IMR-90 (cell line): Measurements from ENCODE around the gene CDH7. TPM values are rescaled to one million over a fixed set of nuclear protein-coding genes. Genes with fewer than 3 reads are reported as not detected.

Experiments used
- ATAC-seq: fragments of 200-7000 bp; cut with Tn5 transposase; 2 replicates; pipeline ENCODE4 v1.9.1; 2020; ENCODE audit warnings: low read depth, mild to moderate bottlenecking, moderate library complexity
- BruUV-seq: library from RNA; stranded (reverse); fragments of 400-500 nt; replicated peaks from 2 replicates; lab custom pipeline; 2021; lab: Mats Ljungman, UMichigan
- CTCF ChIA-PET: fragments of 300-600 bp; formaldehyde crosslinking; extraction: SDS; loops from one replicate; lab custom pipeline; 2021; ENCODE audit warnings: antibody characterized with exemption; lab: Yijun Ruan, JAX
- POLR2A ChIA-PET: fragments of 300-600 bp; sonication (Branson Sonifier 250); formaldehyde crosslinking; loops from one replicate; lab custom pipeline; 2022; ENCODE audit warnings: antibody characterized with exemption; ENCODE audit not compliant: unreplicated experiment; lab: Charles Lee
- DNase-seq: peaks from one replicate; pipeline ENCODE4 v3.0.0; 2013
- H2AFZ ChIP-seq: replicated peaks from 2 replicates; pipeline ENCODE3; 2013; ENCODE audit warnings: low read length, mild to moderate bottlenecking; ENCODE audit not compliant: poor library complexity
- H2AK5ac ChIP-seq: 2 replicates; pipeline ENCODE4 v1.6.1; 2013; ENCODE audit warnings: low read depth, low read length, inconsistent platforms
- H2AK9ac ChIP-seq: replicated peaks from 2 replicates; pipeline ENCODE3; 2013; ENCODE audit warnings: mild to moderate bottlenecking, low read depth, low read length, moderate library complexity; ENCODE audit not compliant: poor library complexity
- H2BK120ac ChIP-seq: 2 replicates; pipeline ENCODE4 v1.6.1; 2013; ENCODE audit warnings: low read depth, low read length, inconsistent platforms
- H2BK15ac ChIP-seq: 3 replicates; pipeline ENCODE4 v1.6.1; 2013; ENCODE audit warnings: low read depth, low read length, inconsistent platforms
- H2BK20ac ChIP-seq: 2 replicates; pipeline ENCODE4 v1.6.1; 2013; ENCODE audit warnings: low read depth, mild to moderate bottlenecking, inconsistent platforms, low read length, moderate library complexity
- H2BK5ac ChIP-seq: 2 replicates; pipeline ENCODE4 v1.6.1; 2013; ENCODE audit warnings: mild to moderate bottlenecking, low read depth, low read length, inconsistent platforms; ENCODE audit not compliant: poor library complexity, severe bottlenecking
- H3K14ac ChIP-seq: replicated peaks from 2 replicates; pipeline ENCODE4 v1.6.1; 2013; ENCODE audit warnings: low read depth, low read length, inconsistent platforms
- H3K18ac ChIP-seq: 2 replicates; pipeline ENCODE4 v1.6.1; 2013; ENCODE audit warnings: low read depth, low read length, control low read depth
- H3K23ac ChIP-seq: 2 replicates; pipeline ENCODE4 v1.6.1; 2013; ENCODE audit warnings: low read depth, low read length, inconsistent platforms
- H3K27ac ChIP-seq: 2 replicates; pipeline ENCODE4 v1.5.1; 2013; ENCODE audit warnings: mild to moderate bottlenecking, control low read depth, low read length; ENCODE audit not compliant: insufficient read depth
- H3K27me3 ChIP-seq: 2 replicates; pipeline ENCODE4 v1.6.1; 2013; ENCODE audit warnings: low read length; ENCODE audit not compliant: control insufficient read depth, insufficient read depth
- H3K36me3 ChIP-seq: 2 replicates; pipeline ENCODE4 v1.6.1; 2013; ENCODE audit warnings: low read length, mixed read lengths; ENCODE audit not compliant: control insufficient read depth, insufficient read depth
- H3K4ac ChIP-seq: 2 replicates; pipeline ENCODE4 v1.6.1; 2013; ENCODE audit warnings: low read depth, low read length, inconsistent platforms
- H3K4me1 ChIP-seq: 2 replicates; pipeline ENCODE4 v1.6.1; 2013; ENCODE audit warnings: low read length, mixed read lengths; ENCODE audit not compliant: control insufficient read depth, insufficient read depth
- H3K4me2 ChIP-seq: 2 replicates; pipeline ENCODE4 v1.6.1; 2013; ENCODE audit warnings: low read depth, mild to moderate bottlenecking, control low read depth, low read length, moderate library complexity
- H3K4me3 ChIP-seq: 2 replicates; pipeline ENCODE4 v1.5.1; 2013; ENCODE audit warnings: low read depth, mild to moderate bottlenecking, control low read depth, low read length, moderate library complexity; ENCODE audit not compliant: insufficient read depth
- H3K56ac ChIP-seq: 2 replicates; pipeline ENCODE4 v1.6.1; 2013; ENCODE audit warnings: low read length, inconsistent platforms; ENCODE audit not compliant: insufficient read depth; ENCODE audit errors: extremely low read depth
- H3K79me1 ChIP-seq, 2 experiments: 2 replicates each; pipeline ENCODE4 v1.6.1; 2013; ENCODE audit warnings: low read length in 2 of 2, inconsistent platforms in 1 of 2, low read depth in 1 of 2
- H3K9ac ChIP-seq: 2 replicates; pipeline ENCODE4 v1.6.1; 2013; ENCODE audit warnings: low read depth, low read length, control low read depth
- H3K9me1 ChIP-seq: 2 replicates; pipeline ENCODE4 v1.6.1; 2013; ENCODE audit warnings: low read length, inconsistent platforms; ENCODE audit not compliant: insufficient read depth
- H3K9me3 ChIP-seq: 2 replicates; pipeline ENCODE4 v1.6.1; 2013; ENCODE audit warnings: low read length; ENCODE audit not compliant: control insufficient read depth, insufficient read depth
- H4K20me1 ChIP-seq: 2 replicates; pipeline ENCODE4 v1.6.1; 2013; ENCODE audit warnings: low read length, inconsistent platforms; ENCODE audit not compliant: insufficient read depth
- H4K5ac ChIP-seq: 2 replicates; pipeline ENCODE4 v1.6.1; 2013; ENCODE audit warnings: mild to moderate bottlenecking, low read depth, low read length, control low read depth
- H4K8ac ChIP-seq, 2 experiments: 2 replicates each; pipeline ENCODE4 v1.6.1; 2013; ENCODE audit warnings: low read depth in 2 of 2, low read length in 2 of 2, control low read depth in 1 of 2, inconsistent platforms in 1 of 2
- H4K91ac ChIP-seq: 2 replicates; pipeline ENCODE4 v1.6.1; 2013; ENCODE audit warnings: low read depth, low read length, inconsistent platforms; ENCODE audit not compliant: insufficient read depth
- FOS ChIP-seq: fragments of 150-350 bp; IDR thresholded peaks from 2 replicates; pipeline ENCODE4 v1.6.1; 2016; ENCODE audit warnings: low read depth, low read length
- MXI1 ChIP-seq: IDR thresholded peaks from 2 replicates; pipeline ENCODE4 v1.6.1; 2012; ENCODE audit warnings: low read depth, mild to moderate bottlenecking, low read length, moderate library complexity, borderline replicate concordance
- NFE2L2 ChIP-seq: fragments of 150-350 bp; IDR thresholded peaks from 2 replicates; pipeline ENCODE4 v1.6.1; 2016; ENCODE audit warnings: low read depth, mild to moderate bottlenecking, low read length
- WGBS, 2 experiments: methylation state at CpG; one replicate each; pipeline versions ENCODE4 v1.1.5 to v1.1.7; 2013; ENCODE audit warnings: missing lambda C conversion rate in 2 of 2; ENCODE audit not compliant: insufficient read length in 1 of 2; ENCODE audit errors: extremely low coverage in 2 of 2; 5-methylcytosine and 5-hydroxymethylcytosine counted together
- dilution Hi-C: fragments of 300-500 bp; cut with HindIII; formaldehyde crosslinking; loops from one replicate; pipeline ENCODE4 v1.14.3; 2018; ENCODE audit warnings: low sequenced_read_pairs; ENCODE audit not compliant: unreplicated experiment
- in situ Hi-C: fragments of 300-500 bp; cut with MboI; formaldehyde crosslinking; loops from 3 replicates; pipeline ENCODE4 v1.14.3; 2019; ENCODE audit warnings: low sequenced_read_pairs, inconsistent platforms, mixed read lengths
- intact Hi-C: fragments of 100-400 bp; cut with micrococcal nuclease; formaldehyde crosslinking; loops from 2 replicates; pipeline ENCODE4 v1.10.0; 2022
- polyA plus RNA-seq, 3 experiments: library from polyadenylated mRNA; depleted of rRNA; stranded (reverse); fragments of >200 nt; gene quantifications; 2 replicates each; pipeline ENCODE4 v1.2.3, GENCODE V29; 2012; ENCODE audit warnings: low replicate concordance in 1 of 3
- total RNA-seq: library from RNA; depleted of rRNA; stranded (reverse); fragments of >200 nt; gene quantifications from 2 replicates; pipeline ENCODE4 v1.2.3, GENCODE V29; 2012

Gene CDH7
- total and polyA plus RNA-seq, 2 of the 4 experiments (the other 2 are of a cell fraction), result not detected

- Histone ChIP-seq H3K4me3 (no peak overlapping the region), H3K18ac (no peak overlapping the region), H3K14ac (no peak overlapping the region), H2AK5ac (no peak overlapping the region), H3K27ac (no peak overlapping the region), H4K91ac (no peak overlapping the region), H3K56ac (no peak overlapping the region), H2BK20ac (no peak overlapping the region), H4K8ac (no peak overlapping the region), H3K9me1 (no peaks in the 10 kb centered on the region), H3K4me1 (no peaks in the 10 kb centered on the region), H2BK15ac (no peak overlapping the region), H3K9me3 (peaks cover 3% of the 10 kb centered on the region; the same call in 1 of the 2 replicates), H2BK120ac (no peak overlapping the region), H3K36me3 (no peaks in the 10 kb centered on the region), H3K4me2 (no peak overlapping the region), H3K4ac (no peak overlapping the region), H2AFZ (no peak overlapping the region), H3K23ac (no peak overlapping the region), H3K9ac (no peak overlapping the region), H3K27me3 (no peaks in the 10 kb centered on the region), H2AK9ac (no peak overlapping the region), H4K5ac (no peak overlapping the region), H3K79me1 (no peaks in the 10 kb centered on the region), H4K20me1 (no peaks in the 10 kb centered on the region), H2BK5ac (no peak overlapping the region)
- no CpG with 5 or more reads among the region's 3 CpGs for WGBS, 2 experiments
- ATAC-seq, result no peak
- ChIA-PET POLR2A (no interaction called here), CTCF (no interaction called here)
- in situ Hi-C loops, result no loop called here
- TF ChIP-seq NFE2L2 (no peak), MXI1 (no peak), FOS (no peak)
- dilution Hi-C loops, result no loop called here
- DNase-seq, result no peak
- BruUV-seq, result no TSS peak
- intact Hi-C loops, result no loop called here
Observed at GRCh38 chr18:65852273-65852672, 101.5 kb downstream of the CDH7 start.
